LoVo (cell line): Measurements from ENCODE around the gene MAST4.
"Not testable (repeated sequence)": the region's sequence is repeated elsewhere in the genome, so short reads cannot be mapped to it uniquely, and the experiment has no call there.

Source experiments
- DNase-seq: peaks from one replicate; pipeline ENCODE4 v3.0.0-alpha.2; 2016; ENCODE audit warnings: low spot score

MAST4 gene

DNA sequence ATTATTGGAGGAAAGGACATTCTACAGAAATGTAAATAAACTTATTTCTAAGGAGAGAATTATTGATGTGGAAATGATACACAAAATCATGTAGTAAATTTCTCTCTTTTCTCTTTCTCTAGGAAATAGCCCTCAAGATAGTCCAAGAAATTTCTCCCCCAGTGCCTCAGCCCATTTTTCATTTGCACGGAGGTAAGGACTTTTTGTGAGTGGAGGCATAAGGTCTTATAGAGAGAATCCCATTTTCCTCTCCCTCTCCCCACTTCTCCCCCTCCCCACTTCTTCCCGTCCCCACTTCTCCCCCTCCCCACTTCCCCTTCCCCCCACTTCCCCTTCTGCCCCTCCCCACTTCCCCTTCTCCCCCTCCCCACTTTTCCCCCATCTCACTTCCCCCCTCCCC, 493.8 kb downstream of the MAST4 start:
- DNase-seq: no peak

DNA sequence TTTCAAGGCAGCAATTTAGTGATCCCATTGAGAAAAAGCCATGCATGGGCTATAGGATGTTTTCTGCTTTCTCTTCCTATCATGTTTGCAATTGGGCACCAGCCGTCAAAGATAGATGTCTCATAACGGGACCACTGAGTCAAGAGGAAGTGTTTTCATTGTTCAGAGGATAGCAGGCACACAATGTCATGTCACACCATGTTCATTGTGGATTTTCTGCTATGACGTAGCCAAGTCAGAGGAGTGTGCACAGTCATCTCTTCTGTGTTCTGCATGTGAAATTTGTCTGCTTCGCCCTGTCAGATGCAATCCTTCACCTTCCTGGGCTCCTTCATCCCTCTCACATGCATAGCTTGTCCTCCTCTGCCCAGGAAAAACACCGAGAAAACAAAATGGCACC, 494.4 kb downstream of the MAST4 start:
- DNase-seq: no peak

DNA sequence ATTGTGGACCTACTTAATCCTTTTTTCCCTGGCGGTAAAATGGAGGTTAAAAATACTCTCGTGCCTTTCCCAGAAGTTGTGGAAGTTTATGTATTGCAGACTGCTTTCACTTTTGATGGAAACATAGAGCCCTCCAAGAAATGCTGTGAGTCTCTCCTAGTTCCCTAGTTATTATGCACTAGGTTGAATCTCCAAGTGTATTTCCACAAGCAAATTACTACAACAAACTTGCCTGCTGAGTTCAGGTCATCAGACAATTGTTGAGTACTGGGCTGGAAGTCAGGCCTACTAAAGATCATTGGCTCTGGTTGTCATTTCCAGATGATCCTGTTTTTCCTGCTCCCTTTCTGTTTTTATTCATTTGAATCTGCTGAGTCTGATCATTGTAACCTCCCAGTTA, 496.3 kb downstream of the MAST4 start:
- DNase-seq: no peak

- no peak for DNase-seq
Observed at GRCh38 chr5:67093279-67093678, 497.1 kb downstream of the MAST4 start.

- peak; percentile 26 for DNase-seq
Observed at GRCh38 chr5:67094476-67095300, 498.5 kb downstream of the MAST4 start.

DNA sequence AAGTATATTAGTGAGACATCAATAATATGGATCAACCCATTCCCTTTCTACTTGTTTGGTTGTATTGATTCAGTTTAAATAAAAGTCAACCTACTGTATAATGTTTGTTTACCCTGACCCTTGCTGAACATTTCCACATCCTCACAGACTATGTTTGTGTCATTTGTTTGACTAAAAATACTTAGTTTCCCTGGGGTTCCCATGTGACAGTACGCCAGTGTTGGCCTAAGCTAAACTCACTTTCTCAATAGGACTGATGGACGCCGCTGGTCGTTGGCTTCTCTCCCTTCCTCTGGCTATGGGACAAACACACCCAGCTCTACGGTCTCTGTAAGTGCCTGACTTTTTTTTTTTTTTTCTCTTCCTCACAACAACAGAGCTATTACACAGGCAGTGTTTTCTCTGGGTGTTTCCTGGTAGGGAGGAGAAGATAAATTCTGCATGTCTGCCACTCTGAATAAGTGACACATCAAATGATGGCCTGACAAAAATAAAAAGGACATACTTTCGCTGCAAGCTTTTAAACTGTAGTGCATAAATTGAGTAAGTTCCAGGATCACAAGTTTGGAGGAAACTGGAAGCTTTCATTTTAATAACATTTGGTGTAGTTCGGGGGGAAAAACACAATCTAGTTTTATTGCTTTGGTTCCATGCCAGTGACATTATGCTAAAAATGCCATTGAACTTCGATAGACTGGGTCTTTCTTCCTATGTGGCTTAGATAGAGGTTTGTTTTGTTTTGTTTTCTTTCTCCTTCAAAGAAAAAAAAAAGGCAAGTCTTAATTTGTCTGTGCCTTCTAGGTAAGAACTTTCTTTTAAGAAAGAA, 499.4 kb downstream of the MAST4 start:
- peak; percentile 67 for DNase-seq

- no peak for DNase-seq
Observed at GRCh38 chr5:67098656-67099055, 502.5 kb downstream of the MAST4 start.

DNA sequence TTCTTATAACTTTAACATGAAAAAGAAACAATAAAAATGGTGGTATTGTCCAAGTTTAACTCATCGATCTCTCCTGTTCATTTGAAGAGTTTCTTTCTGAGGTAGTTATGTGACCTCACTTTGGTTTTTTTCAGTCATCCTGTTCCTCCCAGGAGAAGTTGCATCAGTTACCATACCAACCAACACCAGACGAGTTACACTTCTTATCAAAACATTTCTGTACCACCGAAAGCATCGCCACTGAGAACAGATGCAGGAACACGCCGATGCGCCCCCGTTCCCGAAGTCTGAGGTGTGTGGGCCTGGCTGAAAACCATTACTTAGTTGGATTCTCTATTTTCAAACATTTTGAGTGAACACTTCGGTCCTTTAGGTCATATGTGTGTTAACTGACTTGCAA, 504.1 kb downstream of the MAST4 start:
- no peak for DNase-seq

DNA sequence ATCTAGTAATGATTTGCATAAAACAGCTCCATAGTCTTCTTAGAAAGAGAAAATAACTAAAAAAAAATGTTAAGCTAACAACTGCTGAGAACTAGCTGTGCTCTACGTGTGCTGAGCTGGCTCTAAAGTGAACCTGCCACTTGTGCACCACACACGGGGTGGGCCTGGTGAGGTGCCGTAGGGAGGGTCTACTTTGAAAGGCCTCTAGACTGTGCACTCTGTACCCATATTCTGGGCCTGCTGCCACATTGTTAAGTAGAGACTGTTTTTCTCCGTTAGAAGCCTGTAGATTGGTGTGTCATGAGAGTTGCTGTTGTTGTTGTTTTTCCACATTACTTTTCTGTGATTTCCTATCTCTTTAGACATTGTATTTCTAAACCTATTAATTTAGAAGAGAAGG, 506.5 kb downstream of the MAST4 start:
- DNase-seq: no peak

- DNase-seq: no peak
Observed at GRCh38 chr5:67104859-67105258, 508.7 kb downstream of the MAST4 start.

DNA sequence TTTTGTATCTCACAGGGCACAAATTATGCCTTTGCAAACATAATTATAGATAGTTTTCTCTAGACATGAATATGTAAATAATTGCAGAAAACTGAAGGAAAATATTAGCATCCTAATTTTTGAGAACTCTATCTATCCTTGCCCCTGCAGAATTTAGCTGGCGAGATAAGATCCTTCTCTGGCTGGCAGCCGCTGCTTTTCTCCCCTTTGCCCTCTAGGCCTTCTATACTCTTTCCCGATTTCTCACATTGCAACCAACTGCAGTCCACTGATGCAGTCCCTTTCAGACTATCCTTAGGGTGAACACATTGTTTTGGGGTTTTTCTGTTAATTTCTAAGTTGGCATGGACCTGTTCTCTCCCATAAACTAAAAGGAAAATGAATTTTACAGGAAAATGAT, 509.1 kb downstream of the MAST4 start:
- DNase-seq: no peak

DNA sequence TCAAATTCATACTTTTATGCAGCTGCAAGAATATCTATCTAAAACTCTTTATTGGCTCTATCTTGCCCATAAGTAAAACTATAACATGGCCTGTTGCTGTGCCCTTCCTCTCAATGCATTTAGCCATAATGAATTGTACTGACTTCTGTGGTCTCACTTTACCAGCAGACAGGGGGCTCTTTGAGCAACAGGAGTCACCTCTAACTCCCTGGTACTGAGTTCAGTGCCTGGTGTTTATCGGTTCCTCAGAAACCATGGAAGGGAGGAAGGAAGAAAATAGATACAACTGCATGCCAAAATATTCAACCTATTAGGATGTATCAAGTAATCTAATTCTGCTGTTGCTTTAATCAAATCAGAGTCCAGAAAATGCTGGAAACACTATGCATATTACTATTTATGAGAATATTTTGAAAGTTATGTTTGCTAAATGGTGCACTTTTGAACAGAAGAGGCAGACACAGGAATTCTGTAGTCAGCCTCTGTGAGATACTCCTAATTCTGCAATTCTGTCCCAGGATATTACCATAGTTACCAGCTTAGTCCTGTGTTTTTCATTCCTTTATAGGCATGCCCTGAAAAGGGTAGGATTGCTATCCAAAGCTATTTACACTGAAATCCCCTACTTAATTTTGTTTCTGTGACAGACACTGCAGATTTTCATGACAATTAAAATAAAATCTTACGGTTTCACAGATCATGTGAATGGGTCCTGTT, 510.6 kb downstream of the MAST4 start:
- DNase-seq: no peak

GRCh38 chr5:67111779-67112178, 515.6 kb downstream of the MAST4 start:
- DNase-seq: no peak

DNA sequence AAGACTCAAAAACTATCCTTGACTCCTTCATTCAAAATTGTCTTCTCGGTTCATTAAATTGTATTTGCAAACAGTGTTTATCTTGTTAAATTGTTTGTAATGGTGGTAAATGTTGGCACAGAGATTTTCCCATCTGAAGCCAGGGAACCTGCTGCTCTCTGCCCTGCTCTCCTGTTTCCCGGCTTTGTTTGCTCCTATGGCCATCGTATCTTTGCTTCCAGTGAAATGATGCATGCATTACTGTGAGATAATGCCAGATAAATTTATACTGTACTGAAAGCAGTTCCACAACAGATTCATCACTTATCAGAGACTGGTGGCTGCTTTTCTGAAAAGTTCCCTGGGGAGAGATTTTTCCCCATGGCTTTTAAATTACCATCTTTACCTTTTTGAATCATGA, 519.1 kb downstream of the MAST4 start:
- DNase-seq: no peak

- no peak for DNase-seq
Observed at GRCh38 chr5:67115817-67116216, 519.6 kb downstream of the MAST4 start.

DNA sequence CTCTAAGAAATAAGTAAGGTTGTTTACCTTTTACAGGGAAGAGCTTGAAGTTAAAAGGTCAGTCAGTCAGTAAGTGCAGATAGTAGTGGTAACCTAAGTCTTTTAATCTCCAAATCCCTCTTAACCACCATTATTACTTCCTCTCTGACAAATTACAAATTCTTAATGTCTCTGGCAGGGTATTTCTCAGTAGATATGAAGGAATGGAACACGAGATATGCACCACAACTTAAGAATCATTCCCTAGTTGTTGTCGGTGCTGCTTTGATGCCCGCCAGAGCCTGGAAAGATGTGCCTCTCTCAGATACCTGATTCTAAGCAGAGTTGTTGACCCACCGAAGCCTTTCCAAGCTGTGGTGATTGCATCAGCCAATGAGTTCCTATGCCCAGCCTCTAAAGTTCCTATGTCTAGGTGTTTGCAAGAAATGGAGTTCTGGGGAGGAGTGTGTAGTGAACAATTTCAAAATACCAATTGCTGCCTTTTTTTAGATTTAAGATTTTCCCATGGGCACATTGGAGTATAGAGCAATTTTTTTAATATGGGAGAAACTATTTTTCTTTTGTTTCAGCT, 521.9 kb downstream of the MAST4 start:
- no peak for DNase-seq

- no peak for DNase-seq
Observed at GRCh38 chr5:67119010-67119409, 522.8 kb downstream of the MAST4 start.

GRCh38 chr5:67120032-67120431, 523.8 kb downstream of the MAST4 start:
- no peak for DNase-seq

GRCh38 chr5:67123819-67124218, 527.6 kb downstream of the MAST4 start:
- DNase-seq: no peak

DNA sequence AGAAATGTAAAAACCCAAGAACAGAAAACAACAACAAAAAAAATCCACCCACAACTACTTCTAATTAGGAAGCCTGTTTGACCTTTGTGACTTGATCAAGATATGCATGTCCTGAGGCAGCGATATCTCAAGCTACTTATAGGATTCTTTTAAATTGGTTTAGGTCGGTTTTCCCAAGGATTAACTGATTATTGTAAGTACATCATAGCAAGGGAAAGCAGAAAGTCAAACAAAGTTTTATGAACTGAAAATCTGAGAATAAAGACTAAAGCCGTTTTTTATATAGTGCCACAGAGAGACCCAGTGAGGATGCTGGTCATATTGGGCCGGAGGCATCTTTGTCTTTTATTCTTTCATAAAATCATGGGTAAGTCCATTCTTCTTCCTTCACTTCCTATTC, 528.4 kb downstream of the MAST4 start:
- no peak for DNase-seq

DNA sequence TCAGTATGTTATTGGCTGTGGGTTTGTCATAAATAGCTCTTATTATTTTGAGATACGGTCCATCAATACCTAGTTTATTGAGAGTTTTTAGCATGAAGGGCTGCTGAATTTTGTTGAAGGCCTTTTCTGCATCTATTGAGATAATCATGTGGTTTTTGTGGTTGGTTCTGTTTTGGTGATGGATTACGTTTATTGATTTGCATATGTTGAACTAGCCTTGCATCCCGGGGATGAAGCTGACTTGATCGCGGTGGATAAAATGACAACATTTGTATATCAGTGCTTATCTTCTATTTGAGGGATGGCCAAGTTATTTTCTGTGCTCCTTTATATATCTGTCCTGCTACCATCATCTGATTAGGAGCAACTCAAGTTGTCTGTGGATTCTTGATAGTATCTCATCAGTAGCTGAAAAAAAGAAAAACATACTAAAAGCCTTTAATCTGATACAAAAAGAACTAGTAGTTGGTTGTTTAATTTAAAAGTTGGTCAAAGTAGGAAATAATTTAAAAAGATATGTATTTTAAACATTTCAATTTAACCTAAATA, 531.2 kb downstream of the MAST4 start:
- not testable (repeated sequence) for DNase-seq

DNA sequence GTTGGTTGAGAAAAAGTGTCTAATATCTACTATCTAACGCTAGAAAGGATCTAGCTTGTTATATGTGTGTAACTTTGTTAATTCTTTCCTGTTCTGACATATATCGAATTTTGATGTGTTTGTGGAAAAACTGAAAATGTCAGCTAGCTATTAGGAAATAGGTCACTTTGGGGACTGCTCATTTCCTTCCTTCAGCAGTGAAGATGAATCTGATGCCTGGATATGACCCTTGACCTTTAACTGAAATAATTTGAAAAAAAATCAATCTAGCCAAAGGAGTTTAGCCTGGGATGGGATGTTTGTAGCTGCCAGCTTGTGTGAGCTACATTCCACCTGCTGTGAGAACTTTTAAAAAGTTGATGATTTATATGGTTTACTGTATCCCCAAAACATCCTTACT, 533.6 kb downstream of the MAST4 start:
- DNase-seq: no peak
